BLaER1 (cell line): ENCODE data around the gene MAN2A2.
"Not testable (repeated sequence)": the region's sequence is repeated elsewhere in the genome, so short reads cannot be mapped to it uniquely, and the experiment has no call there.

Experiments
- H3K27ac ChIP-seq: shearing (Covaris generic); formaldehyde crosslinking; 2 replicates; pipeline ENCODE4 v1.8.1; 2022
- H3K27me3 ChIP-seq: shearing (Covaris generic); formaldehyde crosslinking; 2 replicates; pipeline ENCODE4 v1.8.1; 2022
- H3K36me3 ChIP-seq: shearing (Covaris generic); formaldehyde crosslinking; 2 replicates; pipeline ENCODE4 v1.8.1; 2022
- H3K4me1 ChIP-seq: shearing (Covaris generic); formaldehyde crosslinking; 2 replicates; pipeline ENCODE4 v1.8.1; 2022
- H3K4me2 ChIP-seq: shearing (Covaris generic); formaldehyde crosslinking; 2 replicates; pipeline ENCODE4 v1.8.1; 2022
- H3K4me3 ChIP-seq: shearing (Covaris generic); formaldehyde crosslinking; 2 replicates; pipeline ENCODE4 v1.8.1; 2022
- H3K9ac ChIP-seq: shearing (Covaris generic); formaldehyde crosslinking; 2 replicates; pipeline ENCODE4 v1.8.1; 2022
- H3K9me3 ChIP-seq: shearing (Covaris generic); formaldehyde crosslinking; 2 replicates; pipeline ENCODE4 v1.8.1; 2022
- H4K20me1 ChIP-seq: shearing (Covaris generic); formaldehyde crosslinking; 2 replicates; pipeline ENCODE4 v1.8.1; 2022
- Cebpa-rat ChIP-seq: shearing (Covaris generic); IDR thresholded peaks from 2 replicates; pipeline ENCODE4 v1.8.1; 2022

Gene MAN2A2

GRCh38 chr15:90907838-90908507 is 4.9 kb downstream of the MAN2A2 start:
- no peak overlapping the region for H3K27ac ChIP-seq
- H3K4me3 ChIP-seq = no peak overlapping the region
- no peak overlapping the region for H3K4me2 ChIP-seq
- TF ChIP-seq Cebpa-rat = no peak
- 0 out of 2 replicates have a peak overlapping the region, but pooled peaks have one; percentile 14 for H3K9ac ChIP-seq
- peaks cover 9% of the 10 kb centered on the region; the same call in 1 of the 2 replicates for H4K20me1 ChIP-seq
- H3K9me3 ChIP-seq = no peaks in the 10 kb centered on the region
- H3K36me3 ChIP-seq = peaks cover 84% of the 10 kb centered on the region
- peaks cover 22% of the 10 kb centered on the region for H3K4me1 ChIP-seq
- no peaks in the 10 kb centered on the region for H3K27me3 ChIP-seq

GRCh38 chr15:90909449-90909848 is 6.3 kb downstream of the MAN2A2 start:
- H3K27me3 ChIP-seq, H4K20me1 ChIP-seq, H3K4me2 ChIP-seq, H3K9ac ChIP-seq, H3K4me3 ChIP-seq, H3K27ac ChIP-seq, H3K9me3 ChIP-seq: not testable (repeated sequence)
- Histone ChIP-seq H3K36me3 (peaks cover 99% of the 10 kb centered on the region), H3K4me1 (peaks cover 18% of the 10 kb centered on the region)

GRCh38 chr15:90909976-90910375 is 6.9 kb downstream of the MAN2A2 start:
- no peak overlapping the region for H3K4me2 ChIP-seq
- no peaks in the 10 kb centered on the region for H3K9me3 ChIP-seq
- H3K4me1 ChIP-seq = peaks cover 18% of the 10 kb centered on the region
- no peak overlapping the region for H3K27ac ChIP-seq
- no peaks in the 10 kb centered on the region for H3K27me3 ChIP-seq
- H3K4me3 ChIP-seq = no peak overlapping the region
- TF ChIP-seq Cebpa-rat = no peak
- H3K36me3 ChIP-seq = peaks cover 100% of the 10 kb centered on the region
- peaks cover 9% of the 10 kb centered on the region; the same call in 1 of the 2 replicates for H4K20me1 ChIP-seq
- no peak overlapping the region for H3K9ac ChIP-seq

- peaks cover 25% of the 10 kb centered on the region for H3K4me1 ChIP-seq
- no peak overlapping the region for H3K27ac ChIP-seq
- H4K20me1 ChIP-seq = peaks cover 9% of the 10 kb centered on the region; the same call in 1 of the 2 replicates
- no peaks in the 10 kb centered on the region for H3K27me3 ChIP-seq
- no peaks in the 10 kb centered on the region for H3K9me3 ChIP-seq
- H3K4me3 ChIP-seq = no peak overlapping the region
- H3K4me2 ChIP-seq = no peak overlapping the region
- H3K9ac ChIP-seq = no peak overlapping the region
- TF ChIP-seq Cebpa-rat = no peak
- peaks cover 100% of the 10 kb centered on the region for H3K36me3 ChIP-seq
These were observed 7.6 kb downstream of the MAN2A2 start for GRCh38 chr15:90910441-90911301.

- peaks cover 100% of the 10 kb centered on the region for H3K36me3 ChIP-seq
- no peak overlapping the region for H3K4me2 ChIP-seq
- peaks cover 31% of the 10 kb centered on the region for H3K4me1 ChIP-seq
- H3K27ac ChIP-seq = no peak overlapping the region
- H3K27me3 ChIP-seq = no peaks in the 10 kb centered on the region
- no peak overlapping the region for H3K4me3 ChIP-seq
- no peak overlapping the region for H3K9ac ChIP-seq
- 0 out of 2 replicates have a peak, but pooled peaks cover 9% of the 10 kb centered on the region for H4K20me1 ChIP-seq
- H3K9me3 ChIP-seq = no peaks in the 10 kb centered on the region
- TF ChIP-seq Cebpa-rat = no peak
These were observed 8.2 kb downstream of the MAN2A2 start for GRCh38 chr15:90911302-90911623.

- no peaks in the 10 kb centered on the region for H3K9me3 ChIP-seq
- peaks cover 31% of the 10 kb centered on the region for H3K4me1 ChIP-seq
- TF ChIP-seq Cebpa-rat = no peak
- no peak overlapping the region for H3K4me2 ChIP-seq
- no peaks in the 10 kb centered on the region for H3K27me3 ChIP-seq
- peaks cover 100% of the 10 kb centered on the region for H3K36me3 ChIP-seq
- no peak overlapping the region for H3K9ac ChIP-seq
- H3K27ac ChIP-seq = no peak overlapping the region
- H3K4me3 ChIP-seq = no peak overlapping the region
- 0 out of 2 replicates have a peak, but pooled peaks cover 5% of the 10 kb centered on the region for H4K20me1 ChIP-seq
These were observed 9.0 kb downstream of the MAN2A2 start for GRCh38 chr15:90911906-90912769.

- no peak for TF ChIP-seq Cebpa-rat
- Histone ChIP-seq H3K4me3 (no peak overlapping the region), H3K27ac (no peak overlapping the region), H3K9me3 (no peaks in the 10 kb centered on the region), H3K4me2 (no peak overlapping the region), H4K20me1 (0 out of 2 replicates have a peak, but pooled peaks cover 5% of the 10 kb centered on the region), H3K36me3 (peaks cover 100% of the 10 kb centered on the region), H3K4me1 (peaks cover 31% of the 10 kb centered on the region), H3K9ac (no peak overlapping the region), H3K27me3 (no peaks in the 10 kb centered on the region)
These were observed 9.6 kb downstream of the MAN2A2 start for GRCh38 chr15:90912770-90913075.

- Histone ChIP-seq H3K9ac (no peak overlapping the region), H3K27ac (no peak overlapping the region), H3K36me3 (peaks cover 100% of the 10 kb centered on the region), H3K27me3 (no peaks in the 10 kb centered on the region), H3K4me3 (no peak overlapping the region), H4K20me1 (0 out of 2 replicates have a peak, but pooled peaks cover 5% of the 10 kb centered on the region), H3K4me2 (no peak overlapping the region), H3K9me3 (no peaks in the 10 kb centered on the region), H3K4me1 (peaks cover 31% of the 10 kb centered on the region)
- TF ChIP-seq Cebpa-rat = no peak
These were observed 10.4 kb downstream of the MAN2A2 start for GRCh38 chr15:90913398-90913944.

GRCh38 chr15:90914305-90915080 is 11.4 kb downstream of the MAN2A2 start:
- Histone ChIP-seq H3K27ac (peak overlapping the region; percentile 74), H3K36me3 (peaks cover 100% of the 10 kb centered on the region)

More at GRCh38 chr15:90914305-90915080, 11.4 kb downstream of the MAN2A2 start:
- TF ChIP-seq Cebpa-rat = no peak
- H4K20me1 ChIP-seq = no peaks in the 10 kb centered on the region
- H3K4me3 ChIP-seq = no peak overlapping the region
- H3K9me3 ChIP-seq = no peaks in the 10 kb centered on the region
- H3K9ac ChIP-seq = peak overlapping the region; percentile 39; the same call in 1 of the 2 replicates
- H3K4me2 ChIP-seq = peak overlapping the region; percentile 68
- peaks cover 26% of the 10 kb centered on the region for H3K4me1 ChIP-seq
- no peaks in the 10 kb centered on the region for H3K27me3 ChIP-seq
